ENCODE data around the gene TNFRSF12A. TPM values are rescaled to one million over a fixed set of nuclear protein-coding genes. Genes with fewer than 3 reads are reported as not detected.

The TNFRSF12A gene
- total and polyA plus RNA-seq, 2 of the 13 experiments (the other 11 are each of a cell fraction or from before 2014, with no cell fraction given): 61.9 to 66.0 TPM

- TF ChIP-seq TBX2 (CRISPR knock-in tag; IDR thresholded peaks at IDR 0.05; ENCODE audit: borderline replicate concordance) (peak; percentile 51; the same call in 1 of the 2 replicates), ZNF691 (CRISPR knock-in tag; IDR thresholded peaks at IDR 0.05; ENCODE audit: borderline replicate concordance, low read depth) (peak; percentile 79; the same call in 1 of the 2 replicates), ARID5B (CRISPR knock-in tag; IDR thresholded peaks at IDR 0.05) (peak; percentile 10; the same call in 1 of the 2 replicates), ZNF501 (CRISPR knock-in tag; IDR thresholded peaks at IDR 0.05) (peak; percentile 49; the same call in 1 of the 2 replicates), GATA4 (IDR thresholded peaks at IDR 0.05; ENCODE audit: borderline replicate concordance, low read depth) (no peak), PATZ1 (CRISPR knock-in tag; IDR thresholded peaks at IDR 0.05) (peak; percentile 47; the same call in 1 of the 2 replicates), HDAC1 (CRISPR knock-in tag; IDR thresholded peaks at IDR 0.05) (no peak), BHLHE40 (IDR thresholded peaks at IDR 0.05; ENCODE audit: low read length) (peak; percentile 61), SPEN (CRISPR knock-in tag; IDR thresholded peaks at IDR 0.05; ENCODE audit: low read depth) (peak; percentile 50; the same call in 1 of the 2 replicates), HMGXB4 (CRISPR knock-in tag; IDR thresholded peaks at IDR 0.05; ENCODE audit: borderline replicate concordance in 1 of 2, low read depth in 1 of 2) (peak; percentile 51 to 73; a peak in 3 of 4 replicates), WIZ (CRISPR knock-in tag; IDR thresholded peaks at IDR 0.05) (no peak), TARDBP (CRISPR knock-in tag; IDR thresholded peaks at IDR 0.05) (peak; percentile 53; the same call in 1 of the 2 replicates), TFDP2 (CRISPR knock-in tag; IDR thresholded peaks at IDR 0.05) (peak; percentile 1; the same call in 1 of the 2 replicates), REPIN1 (CRISPR knock-in tag; IDR thresholded peaks at IDR 0.05; ENCODE audit: borderline replicate concordance, low read depth) (peak; percentile 38; the same call in 1 of the 2 replicates), STAG1 (CRISPR knock-in tag; IDR thresholded peaks at IDR 0.05) (peak; percentile 68), ZNF256 (CRISPR knock-in tag; conservative IDR thresholded peaks at IDR 0.05) (no peak), SMC3 (IDR thresholded peaks at IDR 0.05; ENCODE audit: low read length) (peak; percentile 11; the same call in 1 of the 2 replicates), MEIS2 (CRISPR knock-in tag; IDR thresholded peaks at IDR 0.05) (0 out of 2 replicates have a peak, but pooled peaks have one; percentile 49)
Measured at GRCh38 chr16:3027983-3028715, 8.0 kb downstream of the TNFRSF12A start (continued).

Data from HepG2 (cell line).